OCI-LY7 (cell line): Measurements from ENCODE around the gene ANO3.

Experiments
- CTCF ChIP-seq: fragments of 200-600 bp; sonication (generic); conservative IDR thresholded peaks from 2 replicates; pipeline ENCODE4 v1.5.1; 2014; ENCODE audit warnings: mild to moderate bottlenecking, antibody characterized with exemption, low read length, moderate library complexity, mixed read lengths
- EZH2phosphoT487 ChIP-seq: fragments of 200-600 bp; sonication (generic); IDR thresholded peaks from 2 replicates; pipeline ENCODE4 v1.6.1; 2018; ENCODE audit warnings: low read depth, borderline replicate concordance, mild to moderate bottlenecking, mixed run types, antibody characterized with exemption, low read length, moderate library complexity, mixed read lengths

DNA sequence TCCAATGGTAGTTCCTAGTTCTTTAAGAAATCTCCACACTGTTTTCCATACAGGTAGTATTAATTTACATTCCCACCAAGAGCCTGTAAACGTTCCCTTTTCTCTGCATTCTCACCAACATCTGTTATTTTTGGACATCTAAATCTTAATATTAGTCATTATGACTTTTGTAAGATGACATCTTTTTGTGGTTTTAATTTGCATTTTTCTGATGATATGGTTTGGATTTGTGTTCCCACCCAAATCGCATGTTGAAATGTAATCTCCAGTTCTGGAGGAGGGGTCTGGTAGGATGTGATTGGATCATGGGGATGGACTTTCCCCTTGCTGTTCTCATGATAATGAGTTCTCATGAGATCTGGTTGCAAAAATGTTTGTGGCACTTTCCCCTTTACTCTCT is 151.2 kb downstream of the ANO3 start:
- TF ChIP-seq CTCF (no peak), EZH2phosphoT487 (no peak)
